Karpas-422 (cell line): ENCODE results near the gene ABR. TPM values are rescaled to one million over a fixed set of nuclear protein-coding genes. Genes with fewer than 3 reads are reported as not detected.

Experiments used
- DNase-seq: peaks from one replicate; pipeline ENCODE4 v3.0.0-alpha.2; 2015
- H2AFZ ChIP-seq: fragments of 200-600 bp; sonication (generic); 2 replicates; pipeline ENCODE4 v1.6.1; 2014; ENCODE audit warnings: antibody characterized with exemption, low read length, mixed read lengths
- H3K27ac ChIP-seq: fragments of 200-600 bp; sonication (generic); 2 replicates; pipeline ENCODE4 v1.5.1; 2014; ENCODE audit warnings: mild to moderate bottlenecking, low read length, moderate library complexity
- H3K27me3 ChIP-seq: fragments of 200-600 bp; sonication (generic); 2 replicates; pipeline ENCODE4 v1.6.1; 2014; ENCODE audit warnings: low read length, mixed read lengths
- H3K36me3 ChIP-seq: fragments of 200-600 bp; sonication (generic); 2 replicates; pipeline ENCODE4 v1.6.1; 2014; ENCODE audit warnings: low read length, mixed read lengths; ENCODE audit not compliant: insufficient read depth
- H3K4me1 ChIP-seq: fragments of 200-600 bp; sonication (generic); 2 replicates; pipeline ENCODE4 v1.6.1; 2014; ENCODE audit warnings: mild to moderate bottlenecking, low read length, mixed read lengths
- H3K4me2 ChIP-seq: fragments of 200-600 bp; sonication (generic); 2 replicates; pipeline ENCODE4 v1.6.1; 2014; ENCODE audit warnings: low read length, low read depth, mild to moderate bottlenecking; ENCODE audit not compliant: poor library complexity, severe bottlenecking
- H3K4me3 ChIP-seq: fragments of 200-600 bp; sonication (generic); 2 replicates; pipeline ENCODE4 v1.5.1; 2014; ENCODE audit warnings: mild to moderate bottlenecking, antibody characterized with exemption, low read length, mixed read lengths
- H3K79me2 ChIP-seq: fragments of 200-600 bp; sonication (generic); 2 replicates; pipeline ENCODE4 v1.6.1; 2014; ENCODE audit warnings: mild to moderate bottlenecking, low read length, mixed read lengths
- H3K9ac ChIP-seq: fragments of 200-600 bp; sonication (generic); 2 replicates; pipeline ENCODE4 v1.6.0; 2014; ENCODE audit warnings: low read length
- H3K9me2 ChIP-seq: fragments of 200-600 bp; sonication (generic), shearing (Covaris generic); replicated peaks from 2 replicates; pipeline ENCODE4 v1.6.0; 2014; ENCODE audit warnings: mild to moderate bottlenecking, low read length, moderate library complexity; ENCODE audit not compliant: insufficient read depth
- H3K9me3 ChIP-seq: fragments of 300-700, 200-600 bp; sonication (generic); 2 replicates; pipeline ENCODE4 v1.6.1; 2014; ENCODE audit warnings: low read length, mixed read lengths
- H4K20me1 ChIP-seq: fragments of 200-600 bp; sonication (generic); 2 replicates; pipeline ENCODE4 v1.6.1; 2014; ENCODE audit warnings: mild to moderate bottlenecking, antibody characterized with exemption, low read length, low read depth; ENCODE audit not compliant: insufficient read depth
- total RNA-seq: library from RNA; depleted of rRNA; stranded (reverse); fragments of >200 nt; shearing (Covaris generic); gene quantifications from 2 replicates; pipeline ENCODE4 v1.2.3, GENCODE V29; 2014; ENCODE audit warnings: low replicate concordance

The ABR gene
- total RNA-seq, 1 experiment from 2014 or later = 113 TPM

- H3K4me2 ChIP-seq = no peak overlapping the region
- H4K20me1 ChIP-seq = no peaks in the 10 kb centered on the region
These were observed 191.8 kb downstream of the ABR start for GRCh38 chr17:987931-988330.

DNA sequence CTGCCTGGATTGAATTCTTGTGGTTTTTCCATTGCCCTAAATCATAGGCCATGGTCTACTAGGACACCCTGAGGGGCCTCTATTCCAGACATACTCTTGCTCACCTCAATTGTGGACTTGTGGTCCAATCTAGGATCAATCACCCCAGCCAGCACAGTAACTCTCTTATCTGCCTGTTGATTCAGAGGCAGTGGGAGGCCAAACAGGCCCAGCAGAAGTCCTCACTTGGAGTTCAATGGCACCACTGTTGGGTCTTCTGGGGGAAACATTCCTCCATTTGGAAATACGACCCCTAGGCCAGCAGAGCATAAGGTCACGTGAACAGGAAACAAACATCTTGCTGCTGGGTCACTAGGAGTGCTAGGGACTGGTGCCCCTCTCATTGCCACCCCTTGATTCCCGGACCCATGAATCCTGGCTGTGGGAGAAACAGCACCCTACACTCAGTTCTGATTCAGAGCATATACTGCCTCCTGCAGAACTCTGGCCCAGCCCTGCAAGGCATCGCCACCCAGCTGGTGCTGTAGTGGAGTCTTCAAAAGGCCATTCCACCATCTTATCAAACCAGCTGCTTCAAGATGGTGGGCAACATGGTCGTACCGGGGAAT, 193.4 kb downstream of the ABR start:
- H3K79me2 ChIP-seq = no peaks in the 10 kb centered on the region
- H3K4me1 ChIP-seq = peaks cover under 1% of the 10 kb centered on the region
- no peaks in the 10 kb centered on the region for H3K9me2 ChIP-seq
- no peak overlapping the region for H2AFZ ChIP-seq
- no peak overlapping the region for H3K9ac ChIP-seq
- H3K36me3 ChIP-seq = no peaks in the 10 kb centered on the region
- DNase-seq = no peak
- no peak overlapping the region for H3K4me2 ChIP-seq
- no peak overlapping the region for H3K4me3 ChIP-seq
- no peaks in the 10 kb centered on the region for H3K9me3 ChIP-seq
- H3K27me3 ChIP-seq = no peaks in the 10 kb centered on the region
- no peak overlapping the region for H3K27ac ChIP-seq
- no peaks in the 10 kb centered on the region for H4K20me1 ChIP-seq

More at GRCh38 chr17:987931-988330, 191.8 kb downstream of the ABR start:
- H3K4me3 ChIP-seq = no peak overlapping the region
- H3K79me2 ChIP-seq = no peaks in the 10 kb centered on the region
- no peaks in the 10 kb centered on the region for H3K27me3 ChIP-seq
- DNase-seq = no peak
- H3K4me1 ChIP-seq = no peaks in the 10 kb centered on the region; the same call in 1 of the 2 replicates
- H3K9me3 ChIP-seq = no peaks in the 10 kb centered on the region; the same call in 1 of the 2 replicates
- no peak overlapping the region for H2AFZ ChIP-seq
- H3K27ac ChIP-seq = no peak overlapping the region
- no peak overlapping the region for H3K9ac ChIP-seq
- H3K9me2 ChIP-seq = no peaks in the 10 kb centered on the region
- peaks cover 3% of the 10 kb centered on the region; the same call in 1 of the 2 replicates for H3K36me3 ChIP-seq

GRCh38 chr17:983921-984320, 195.9 kb downstream of the ABR start:
- Histone ChIP-seq H3K27me3 (no peaks in the 10 kb centered on the region), H3K9me2 (no peaks in the 10 kb centered on the region), H3K4me1 (peaks cover 11% of the 10 kb centered on the region), H3K9me3 (no peaks in the 10 kb centered on the region), H3K4me3 (no peak overlapping the region), H3K27ac (no peak overlapping the region), H2AFZ (no peak overlapping the region), H3K9ac (no peak overlapping the region), H3K79me2 (no peaks in the 10 kb centered on the region), H3K36me3 (no peaks in the 10 kb centered on the region), H3K4me2 (no peak overlapping the region), H4K20me1 (0 out of 2 replicates have a peak, but pooled peaks cover 5% of the 10 kb centered on the region)
- no peak for DNase-seq

- Histone ChIP-seq H3K27ac (no peak overlapping the region), H3K4me3 (no peak overlapping the region; the same call in 1 of the 2 replicates), H3K9ac (peak overlapping the region; percentile 15; the same call in 1 of the 2 replicates), H3K36me3 (no peaks in the 10 kb centered on the region), H3K79me2 (no peaks in the 10 kb centered on the region), H3K9me3 (no peaks in the 10 kb centered on the region), H3K4me2 (peak overlapping the region; percentile 69), H3K9me2 (no peaks in the 10 kb centered on the region), H3K27me3 (no peaks in the 10 kb centered on the region), H3K4me1 (peaks cover 11% of the 10 kb centered on the region), H2AFZ (no peak overlapping the region), H4K20me1 (0 out of 2 replicates have a peak, but pooled peaks cover 11% of the 10 kb centered on the region)
- no peak for DNase-seq
These were observed 198.5 kb downstream of the ABR start for GRCh38 chr17:981292-981658.

- peak; percentile 94 for DNase-seq
These were observed 199.1 kb downstream of the ABR start for GRCh38 chr17:980406-981291.

DNA sequence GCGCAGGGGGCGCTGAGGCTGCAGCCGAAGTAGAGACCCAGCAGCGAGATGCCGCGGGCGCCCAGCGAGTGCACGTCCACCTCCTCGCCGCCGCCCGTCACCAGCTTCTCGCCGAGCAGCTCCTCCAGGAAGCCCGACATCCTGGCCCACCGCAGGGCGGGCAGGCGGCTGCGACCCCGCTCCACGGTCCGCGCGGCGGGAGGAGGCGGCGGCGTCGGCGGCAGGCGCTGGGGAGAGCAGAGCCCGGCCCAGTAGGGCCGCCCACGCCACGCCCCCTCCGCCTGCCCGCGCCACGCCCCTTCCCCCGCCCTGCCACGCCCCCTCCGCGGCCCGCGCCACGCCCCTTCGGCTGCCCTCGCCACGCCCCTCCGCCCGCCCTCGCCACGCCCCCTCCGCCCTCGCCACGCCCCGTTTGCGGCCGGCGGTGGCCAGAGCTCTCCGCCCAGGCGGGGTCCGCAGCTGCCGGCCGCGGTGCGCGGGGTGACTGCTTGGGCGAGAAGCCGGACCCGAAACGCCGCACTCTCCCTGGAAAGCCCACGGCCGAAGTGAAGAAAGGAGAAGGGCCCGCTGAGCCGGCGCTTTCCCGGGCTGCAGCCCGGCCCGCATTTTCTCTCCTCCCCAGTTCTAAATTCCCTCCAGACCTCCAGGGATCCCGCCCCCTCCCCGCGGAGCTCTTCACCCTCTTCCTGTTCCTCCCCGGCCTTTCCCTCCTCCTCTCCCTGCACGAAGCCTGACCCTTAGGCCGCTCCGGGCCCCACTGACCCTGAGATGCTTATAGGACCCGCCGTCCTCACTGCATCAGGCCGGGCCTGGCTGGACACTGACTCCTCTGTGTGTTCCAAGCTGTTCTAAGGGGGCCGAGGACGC, 200.0 kb downstream of the ABR start, which contains the start of gene NXN:
Gene NXN, minus strand, starts transcription at position 238 of the 867 bp plus-strand sequence.
- Histone ChIP-seq H2AFZ (no peak within 1 kb of the TSS; the same call in 1 of the 2 replicates), H3K4me1 (peaks cover 11% of the 10 kb centered on the region), H3K9me3 (no peaks in the 10 kb centered on the region), H3K9ac (peak within 1 kb of the TSS; percentile 58), H3K27ac (no peak within 1 kb of the TSS), H3K27me3 (no peaks in the 10 kb centered on the region), H3K4me3 (peak within 1 kb of the TSS; percentile 61; the same call in 1 of the 2 replicates), H3K9me2 (no peaks in the 10 kb centered on the region), H3K36me3 (no peaks in the 10 kb centered on the region), H4K20me1 (0 out of 2 replicates have a peak, but pooled peaks cover 11% of the 10 kb centered on the region), H3K4me2 (peak within 1 kb of the TSS; percentile 69), H3K79me2 (no peaks in the 10 kb centered on the region)
- peak; percentile 90 for DNase-seq

More at GRCh38 chr17:980406-981291, 199.1 kb downstream of the ABR start:
- H3K9me3 ChIP-seq = no peaks in the 10 kb centered on the region
- H3K79me2 ChIP-seq = no peaks in the 10 kb centered on the region
- no peaks in the 10 kb centered on the region for H3K9me2 ChIP-seq
- H4K20me1 ChIP-seq = 0 out of 2 replicates have a peak, but pooled peaks cover 11% of the 10 kb centered on the region
- no peaks in the 10 kb centered on the region for H3K36me3 ChIP-seq
- H3K27ac ChIP-seq = no peak overlapping the region
- H3K4me3 ChIP-seq = peak overlapping the region; percentile 56; the same call in 1 of the 2 replicates
- peak overlapping the region; percentile 48; the same call in 1 of the 2 replicates for H3K9ac ChIP-seq
- no peaks in the 10 kb centered on the region for H3K27me3 ChIP-seq
- peaks cover 11% of the 10 kb centered on the region for H3K4me1 ChIP-seq
- no peak overlapping the region for H2AFZ ChIP-seq
- peak overlapping the region; percentile 69 for H3K4me2 ChIP-seq

DNA sequence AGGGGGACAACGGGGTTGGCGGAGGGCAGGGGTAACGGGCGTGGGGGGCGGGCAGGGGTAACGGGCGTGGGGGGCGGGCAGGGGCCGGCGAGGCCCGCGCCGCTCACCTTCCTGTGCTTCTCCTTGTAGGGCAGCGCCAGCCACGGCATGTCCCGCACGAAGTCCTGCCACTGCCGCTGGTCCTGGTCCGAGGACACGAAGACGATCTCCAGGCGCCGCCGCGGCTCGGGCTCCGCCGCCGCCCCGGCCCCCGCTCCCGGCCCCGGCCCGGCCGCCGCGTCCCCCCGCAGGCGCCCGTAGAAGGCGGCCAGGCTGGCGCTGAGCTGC, 200.6 kb downstream of the ABR start:
- no peaks in the 10 kb centered on the region for H3K79me2 ChIP-seq
- peak overlapping the region; percentile 58 for H3K9ac ChIP-seq
- H2AFZ ChIP-seq = no peak overlapping the region
- no peaks in the 10 kb centered on the region for H3K27me3 ChIP-seq
- peak overlapping the region; percentile 61; the same call in 1 of the 2 replicates for H3K4me3 ChIP-seq
- no peaks in the 10 kb centered on the region for H3K36me3 ChIP-seq
- no peak for DNase-seq
- no peaks in the 10 kb centered on the region for H3K9me3 ChIP-seq
- H3K4me1 ChIP-seq = peaks cover 11% of the 10 kb centered on the region
- H3K27ac ChIP-seq = no peak overlapping the region
- H4K20me1 ChIP-seq = 0 out of 2 replicates have a peak, but pooled peaks cover 11% of the 10 kb centered on the region
- no peaks in the 10 kb centered on the region for H3K9me2 ChIP-seq
- H3K4me2 ChIP-seq = peak overlapping the region; percentile 58
